ENCODE results near the gene RAPH1.

RAPH1 gene

DNA sequence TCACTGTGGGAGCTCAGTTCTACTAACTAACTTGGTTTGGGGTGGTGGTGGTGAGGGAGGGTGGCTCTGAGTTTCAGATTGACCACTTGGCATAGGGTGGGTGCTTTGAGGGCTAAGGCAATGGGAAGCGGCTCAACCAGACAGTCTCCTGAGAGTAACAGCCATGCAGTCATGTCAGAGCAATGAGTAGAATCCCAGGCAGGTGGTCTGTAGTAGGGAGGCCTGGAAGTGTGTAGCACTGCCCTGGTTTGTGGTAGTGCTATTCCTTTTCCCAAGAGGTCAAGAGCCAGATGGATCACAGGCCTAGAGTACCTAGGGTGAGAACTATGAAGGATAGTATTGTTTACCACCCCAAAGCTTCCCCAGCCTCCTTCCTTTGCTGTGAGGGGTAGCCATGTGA, 18.7 kb upstream of the RAPH1 start:
- TF ChIP-seq CTCF (IDR thresholded peaks at IDR 0.05; ENCODE audit: insufficient read depth, low read length, poor library complexity, severe bottlenecking) = no peak
- H3K4me3 ChIP-seq (replicated peaks; ENCODE audit: low read depth, low read length) = no peak overlapping the region
- no peaks in the 10 kb centered on the region for H3K36me3 ChIP-seq (ENCODE audit: control insufficient read depth, insufficient read depth, low read length)
- no peak for DNase-seq (ENCODE audit: extremely low read depth, insufficient read length)
- H3K27me3 ChIP-seq (replicated peaks; ENCODE audit: control insufficient read depth, insufficient read depth, low read length) = no peaks in the 10 kb centered on the region; the same call in none of the 2 replicates

- no peak overlapping the region for H3K4me3 ChIP-seq (replicated peaks; ENCODE audit: low read depth, low read length)
- no peak for DNase-seq (ENCODE audit: extremely low read depth, insufficient read length)
- no peak for TF ChIP-seq CTCF (IDR thresholded peaks at IDR 0.05; ENCODE audit: insufficient read depth, low read length, poor library complexity, severe bottlenecking)
Measured at GRCh38 chr2:203551778-203552177, 16.7 kb upstream of the RAPH1 start.

GRCh38 chr2:203550266-203550665, 15.2 kb upstream of the RAPH1 start:
- H3K36me3 ChIP-seq (ENCODE audit: control insufficient read depth, insufficient read depth, low read length) = no peaks in the 10 kb centered on the region
- H3K4me3 ChIP-seq (replicated peaks; ENCODE audit: low read depth, low read length) = no peak overlapping the region
- no peaks in the 10 kb centered on the region; the same call in 1 of the 2 replicates for H3K27me3 ChIP-seq (replicated peaks; ENCODE audit: control insufficient read depth, insufficient read depth, low read length)
- DNase-seq (ENCODE audit: extremely low read depth, insufficient read length) = no peak
- no peak for TF ChIP-seq CTCF (IDR thresholded peaks at IDR 0.05; ENCODE audit: insufficient read depth, low read length, poor library complexity, severe bottlenecking)

More at GRCh38 chr2:203551778-203552177, 16.7 kb upstream of the RAPH1 start:
- Histone ChIP-seq H3K27me3 (replicated peaks; ENCODE audit: control insufficient read depth, insufficient read depth, low read length) (no peaks in the 10 kb centered on the region), H3K36me3 (ENCODE audit: control insufficient read depth, insufficient read depth, low read length) (no peaks in the 10 kb centered on the region)

- no peaks in the 10 kb centered on the region; the same call in 1 of the 2 replicates for H3K27me3 ChIP-seq (replicated peaks; ENCODE audit: control insufficient read depth, insufficient read depth, low read length)
- no peaks in the 10 kb centered on the region for H3K36me3 ChIP-seq (ENCODE audit: control insufficient read depth, insufficient read depth, low read length)
- no peak for TF ChIP-seq CTCF (IDR thresholded peaks at IDR 0.05; ENCODE audit: insufficient read depth, low read length, poor library complexity, severe bottlenecking)
- H3K4me3 ChIP-seq (replicated peaks; ENCODE audit: low read depth, low read length) = no peak overlapping the region
- DNase-seq (ENCODE audit: extremely low read depth, insufficient read length) = no peak
Measured at GRCh38 chr2:203549406-203549805, 14.3 kb upstream of the RAPH1 start.

DNA sequence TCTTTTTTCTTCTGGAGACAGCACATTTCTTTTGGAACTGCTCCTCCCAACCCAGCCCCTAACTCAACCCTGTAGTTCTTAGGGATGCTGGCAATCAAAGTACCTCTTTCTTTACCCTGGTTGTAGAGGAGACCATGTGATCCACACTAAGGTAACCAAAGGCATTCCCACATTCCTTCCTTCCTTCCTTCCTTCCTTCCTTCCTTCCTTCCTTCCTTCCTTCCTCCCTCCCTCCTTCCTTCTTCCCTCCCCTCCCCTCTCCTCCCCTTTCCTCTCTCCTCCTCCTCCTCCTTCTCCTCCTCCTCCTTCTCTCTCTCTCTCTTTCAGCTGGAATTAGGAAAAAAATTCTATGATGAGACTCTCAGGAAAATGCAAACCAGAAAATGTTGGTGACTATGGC, 13.8 kb upstream of the RAPH1 start:
- Histone ChIP-seq H3K4me3 (replicated peaks; ENCODE audit: low read depth, low read length) (no peak overlapping the region), H3K36me3 (ENCODE audit: control insufficient read depth, insufficient read depth, low read length) (no peaks in the 10 kb centered on the region), H3K27me3 (replicated peaks; ENCODE audit: control insufficient read depth, insufficient read depth, low read length) (no peaks in the 10 kb centered on the region; the same call in 1 of the 2 replicates)
- no peak for TF ChIP-seq CTCF (IDR thresholded peaks at IDR 0.05; ENCODE audit: insufficient read depth, low read length, poor library complexity, severe bottlenecking)
- no peak for DNase-seq (ENCODE audit: extremely low read depth, insufficient read length)

- TF ChIP-seq CTCF (IDR thresholded peaks at IDR 0.05; ENCODE audit: insufficient read depth, low read length, poor library complexity, severe bottlenecking) = no peak
- Histone ChIP-seq H3K4me3 (replicated peaks; ENCODE audit: low read depth, low read length) (no peak overlapping the region), H3K36me3 (ENCODE audit: control insufficient read depth, insufficient read depth, low read length) (no peaks in the 10 kb centered on the region), H3K27me3 (replicated peaks; ENCODE audit: control insufficient read depth, insufficient read depth, low read length) (no peaks in the 10 kb centered on the region; the same call in 1 of the 2 replicates)
- no peak for DNase-seq (ENCODE audit: extremely low read depth, insufficient read length)
Measured at GRCh38 chr2:203547356-203547755, 12.3 kb upstream of the RAPH1 start.
